Stimulated activated CD4-positive, alpha-beta T cell treated with anti-CD3 and anti-CD28 coated beads, Interleukin-4, amount 100 ng/mL, for 4 hours (primary cell): Measurements from ENCODE around the gene HSPB3.
"Not testable (repeated sequence)": the region's sequence is repeated elsewhere in the genome, so short reads cannot be mapped to it uniquely, and the experiment has no call there.

Experiments
- DNase-seq, 2 experiments: peaks; one replicate each; pipeline ENCODE4 v3.0.0-alpha.2; 2020

Gene HSPB3

GRCh38 chr5:54455413-54456157, at the start of gene HSPB3:
Gene HSPB3 (plus strand): TSS chr5:54455699. CDS start chr5:54455790, 91 bp downstream.
- DNase-seq: no peak

- DNase-seq: no peak
These were observed 44.3 kb upstream of the HSPB3 start for GRCh38 chr5:54411176-54411575.

- DNase-seq: no peak
These were observed 42.6 kb upstream of the HSPB3 start for GRCh38 chr5:54412913-54413312.

GRCh38 chr5:54415147-54415546, 40.4 kb upstream of the HSPB3 start:
- DNase-seq: no peak

- DNase-seq: no peak
These were observed 39.5 kb upstream of the HSPB3 start for GRCh38 chr5:54415896-54416601.

GRCh38 chr5:54419573-54420423, 35.7 kb upstream of the HSPB3 start:
- not testable (repeated sequence) for DNase-seq

GRCh38 chr5:54420511-54420910, 35.0 kb upstream of the HSPB3 start:
- DNase-seq: not testable (repeated sequence)

GRCh38 chr5:54421976-54422375, 33.5 kb upstream of the HSPB3 start:
- DNase-seq: no peak

- DNase-seq: no peak
These were observed 30.2 kb upstream of the HSPB3 start for GRCh38 chr5:54425258-54425657.

GRCh38 chr5:54426209-54426608, 29.3 kb upstream of the HSPB3 start:
- no peak for DNase-seq

- DNase-seq: not testable (repeated sequence)
These were observed 20.8 kb upstream of the HSPB3 start for GRCh38 chr5:54434650-54435049.

- DNase-seq: no peak
These were observed 16.7 kb upstream of the HSPB3 start for GRCh38 chr5:54438620-54439389.

GRCh38 chr5:54440456-54440893, 15.0 kb upstream of the HSPB3 start:
- no peak for DNase-seq

- DNase-seq: no peak
These were observed 13.2 kb upstream of the HSPB3 start for GRCh38 chr5:54442271-54442670.

GRCh38 chr5:54443270-54443669, 12.2 kb upstream of the HSPB3 start:
- no peak for DNase-seq

GRCh38 chr5:54445691-54446378, 9.7 kb upstream of the HSPB3 start:
- DNase-seq: no peak

GRCh38 chr5:54446379-54446732, 9.1 kb upstream of the HSPB3 start:
- no peak for DNase-seq

- DNase-seq: no peak
These were observed 5.6 kb upstream of the HSPB3 start for GRCh38 chr5:54449923-54450322.

GRCh38 chr5:54450542-54450941, 5.0 kb upstream of the HSPB3 start:
- no peak for DNase-seq

- no peak for DNase-seq
These were observed 2.5 kb upstream of the HSPB3 start for GRCh38 chr5:54453046-54453445.

GRCh38 chr5:54454602-54455001, 897 bp upstream of the HSPB3 start:
- DNase-seq: no peak
